OCI-LY1 (cell line): ENCODE measurements around the gene ZNF316.

Source experiments
- H2AFZ ChIP-seq: fragments of 200-600 bp; sonication (generic), shearing (Covaris generic); 2 replicates; pipeline ENCODE4 v1.6.0; 2014; ENCODE audit warnings: antibody characterized with exemption, mild to moderate bottlenecking, low read length
- H3F3A ChIP-seq: fragments of 200-600 bp; sonication (generic), shearing (Covaris generic); 2 replicates; pipeline ENCODE4 v1.6.0; 2014; ENCODE audit warnings: mild to moderate bottlenecking, antibody characterized with exemption, low read length, moderate library complexity; ENCODE audit not compliant: insufficient read depth
- H3K27ac ChIP-seq: fragments of 200-600 bp; sonication (generic); 2 replicates; pipeline ENCODE4 v1.5.1; 2014; ENCODE audit warnings: low read length, mixed run types, mild to moderate bottlenecking, low read depth; ENCODE audit not compliant: poor library complexity, severe bottlenecking
- H3K27me3 ChIP-seq: fragments of 200-600 bp; sonication (generic); 2 replicates; pipeline ENCODE4 v1.6.0; 2014; ENCODE audit warnings: antibody characterized with exemption, mild to moderate bottlenecking, low read length, moderate library complexity; ENCODE audit not compliant: insufficient read depth
- H3K36me3 ChIP-seq: fragments of 200-600 bp; sonication (generic); 2 replicates; pipeline ENCODE4 v1.6.1; 2014; ENCODE audit warnings: mild to moderate bottlenecking, antibody characterized with exemption, low read length, moderate library complexity, mixed read lengths; ENCODE audit not compliant: insufficient read depth
- H3K4me1 ChIP-seq: fragments of 200-600 bp; sonication (generic); 2 replicates; pipeline ENCODE4 v1.5.1; 2014; ENCODE audit warnings: mild to moderate bottlenecking, low read length, moderate library complexity; ENCODE audit not compliant: insufficient read depth, severe bottlenecking
- H3K4me2 ChIP-seq: fragments of 200-600 bp; sonication (generic), shearing (Covaris generic); 2 replicates; pipeline ENCODE4 v1.6.1; 2014; ENCODE audit warnings: low read length
- H3K4me3 ChIP-seq: fragments of 200-600 bp; sonication (generic); 2 replicates; pipeline ENCODE4 v1.5.1; 2014; ENCODE audit warnings: low read length, low read depth, mild to moderate bottlenecking, mixed read lengths; ENCODE audit not compliant: poor library complexity, severe bottlenecking
- H3K79me2 ChIP-seq: fragments of 200-600 bp; shearing (Covaris generic); 2 replicates; pipeline ENCODE4 v1.6.1; 2016; ENCODE audit warnings: mixed run types, low read length, mixed read lengths; ENCODE audit not compliant: insufficient read depth
- H3K9ac ChIP-seq: fragments of 200-600 bp; sonication (generic), shearing (Covaris generic); 2 replicates; pipeline ENCODE4 v1.6.1; 2014; ENCODE audit warnings: mild to moderate bottlenecking, low read length, mixed read lengths
- H3K9me2 ChIP-seq: fragments of 200-600 bp; sonication (generic), shearing (Covaris generic); 2 replicates; pipeline ENCODE4 v1.6.1; 2014; ENCODE audit warnings: low read depth, mild to moderate bottlenecking, low read length, mixed read lengths
- H3K9me3 ChIP-seq: fragments of 200-600 bp; shearing (Covaris generic); 2 replicates; pipeline ENCODE4 v1.6.1; 2014; ENCODE audit warnings: low read length, mixed read lengths
- H4K20me1 ChIP-seq: fragments of 200-600 bp; sonication (generic), shearing (Covaris generic); 2 replicates; pipeline ENCODE4 v1.6.0; 2016; ENCODE audit warnings: mild to moderate bottlenecking, low read length; ENCODE audit not compliant: insufficient read depth
- CTCF ChIP-seq: fragments of 200-600 bp; sonication (generic), shearing (Covaris generic); IDR thresholded peaks from 2 replicates; pipeline ENCODE4 v1.5.1; 2017; ENCODE audit warnings: mild to moderate bottlenecking, antibody characterized with exemption, low read length, moderate library complexity, mixed read lengths
- EZH2 ChIP-seq: fragments of 200-600 bp; sonication (generic), shearing (Covaris generic); IDR thresholded peaks from 2 replicates; pipeline ENCODE4 v1.8.0; 2017; ENCODE audit warnings: borderline replicate concordance, mixed run types, mild to moderate bottlenecking, antibody characterized with exemption, low read length, moderate library complexity, mixed read lengths

ZNF316 gene

GRCh38 chr7:6652446-6653011 lies 15.4 kb downstream of the ZNF316 start:
- H3K9me2 ChIP-seq = no peaks in the 10 kb centered on the region
- H3K4me3 ChIP-seq = no peak overlapping the region
- H3F3A ChIP-seq = no peaks in the 10 kb centered on the region
- no peaks in the 10 kb centered on the region for H3K27me3 ChIP-seq
- no peak for TF ChIP-seq CTCF
- H3K9ac ChIP-seq = no peak overlapping the region
- H3K4me2 ChIP-seq = no peak overlapping the region
- no peak overlapping the region for H2AFZ ChIP-seq
- H3K79me2 ChIP-seq = no peaks in the 10 kb centered on the region
- no peak overlapping the region for H3K27ac ChIP-seq
- no peaks in the 10 kb centered on the region for H4K20me1 ChIP-seq
- no peaks in the 10 kb centered on the region for H3K4me1 ChIP-seq
- H3K9me3 ChIP-seq = 0 out of 2 replicates have a peak, but pooled peaks cover 4% of the 10 kb centered on the region
- peaks cover 71% of the 10 kb centered on the region for H3K36me3 ChIP-seq

GRCh38 chr7:6653071-6654003 lies 16.2 kb downstream of the ZNF316 start:
- Histone ChIP-seq H3K36me3 (peaks cover 65% of the 10 kb centered on the region), H3K4me2 (no peak overlapping the region), H3K9me3 (0 out of 2 replicates have a peak, but pooled peaks cover 4% of the 10 kb centered on the region), H2AFZ (no peak overlapping the region), H3K27ac (no peak overlapping the region), H3K4me3 (no peak overlapping the region), H3K27me3 (no peaks in the 10 kb centered on the region), H3K9ac (no peak overlapping the region), H3F3A (no peaks in the 10 kb centered on the region), H3K4me1 (no peaks in the 10 kb centered on the region), H3K9me2 (no peaks in the 10 kb centered on the region), H4K20me1 (no peaks in the 10 kb centered on the region), H3K79me2 (no peaks in the 10 kb centered on the region)
- TF ChIP-seq CTCF = no peak
- no peak for TF ChIP-seq EZH2

- no peak for TF ChIP-seq CTCF
- TF ChIP-seq EZH2 = no peak
- Histone ChIP-seq H3K27me3 (no peaks in the 10 kb centered on the region), H3K4me2 (no peak overlapping the region), H3K4me1 (no peaks in the 10 kb centered on the region), H3K4me3 (no peak overlapping the region), H3K9me3 (0 out of 2 replicates have a peak, but pooled peaks cover 4% of the 10 kb centered on the region), H4K20me1 (no peaks in the 10 kb centered on the region), H3K9ac (no peak overlapping the region), H3K79me2 (no peaks in the 10 kb centered on the region), H3K9me2 (no peaks in the 10 kb centered on the region), H2AFZ (no peak overlapping the region), H3K36me3 (peaks cover 57% of the 10 kb centered on the region), H3F3A (no peaks in the 10 kb centered on the region), H3K27ac (no peak overlapping the region)
Measured at GRCh38 chr7:6654113-6654841, 17.2 kb downstream of the ZNF316 start.
